HG03439 (cell line): Measurements from ENCODE around the gene LRRC75B.

Experiments
- ATAC-seq: cut with Tn5 transposase; IDR thresholded peaks from one replicate; pipeline ENCODE4 v1.9.1; 2021; ENCODE audit warnings: mild to moderate bottlenecking, moderate library complexity; ENCODE audit not compliant: unreplicated experiment

The LRRC75B gene

GRCh38 chr22:24587948-24588347 is 4.9 kb downstream of the LRRC75B start:
- ATAC-seq = no peak

- no peak for ATAC-seq
These were observed 5.6 kb downstream of the LRRC75B start for GRCh38 chr22:24587251-24587650.

- no peak for ATAC-seq
These were observed 6.8 kb downstream of the LRRC75B start for GRCh38 chr22:24585927-24586546.

DNA sequence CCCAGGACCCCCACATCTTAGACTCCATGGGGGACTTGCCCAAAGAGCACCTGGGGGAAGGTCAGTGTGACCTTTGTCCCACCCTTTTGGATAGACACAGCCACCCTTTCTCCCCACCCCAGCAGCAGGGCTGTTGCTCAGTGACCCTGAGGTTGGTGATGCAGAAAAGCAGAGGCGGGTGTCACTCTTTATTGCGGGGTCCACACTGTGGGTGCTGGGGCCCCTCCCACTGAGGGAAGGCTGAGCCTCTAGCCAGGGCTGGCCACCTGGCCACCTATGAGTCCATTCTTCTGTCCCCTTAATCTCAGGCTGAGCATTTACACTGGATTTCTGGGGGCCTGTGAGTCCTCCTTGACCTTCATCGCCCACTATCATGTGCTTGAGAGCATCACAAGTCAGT is 7.4 kb downstream of the LRRC75B start:
- no peak for ATAC-seq

DNA sequence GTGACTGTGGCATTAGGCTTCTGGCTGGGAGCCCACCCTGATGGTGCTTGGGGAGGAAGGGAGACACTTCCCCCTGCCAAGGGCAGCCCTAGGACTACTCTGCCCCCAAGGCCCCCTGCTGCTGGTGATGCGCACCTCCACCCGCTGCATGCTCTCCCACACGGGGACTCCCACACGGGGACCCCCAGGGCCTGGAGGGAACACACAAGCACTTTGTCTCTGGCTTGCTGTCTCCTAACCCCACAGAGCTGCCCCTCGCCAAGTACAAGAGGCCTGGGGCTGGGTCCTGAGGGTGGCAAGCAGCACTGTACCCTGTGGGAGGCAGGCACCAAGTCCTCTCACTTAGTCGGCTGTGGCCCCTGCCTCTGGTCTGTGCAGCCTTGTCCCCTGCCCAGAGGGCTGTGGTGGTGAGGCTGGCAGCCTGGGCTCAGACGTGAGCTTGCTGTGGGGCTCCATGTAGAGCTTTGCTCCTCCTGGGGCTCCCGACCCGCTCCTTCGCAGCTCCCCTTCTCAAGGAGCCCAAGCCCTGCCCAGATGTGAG is 7.9 kb downstream of the LRRC75B start:
- no peak for ATAC-seq

GRCh38 chr22:24584166-24584790 is 8.6 kb downstream of the LRRC75B start:
- ATAC-seq = no peak

DNA sequence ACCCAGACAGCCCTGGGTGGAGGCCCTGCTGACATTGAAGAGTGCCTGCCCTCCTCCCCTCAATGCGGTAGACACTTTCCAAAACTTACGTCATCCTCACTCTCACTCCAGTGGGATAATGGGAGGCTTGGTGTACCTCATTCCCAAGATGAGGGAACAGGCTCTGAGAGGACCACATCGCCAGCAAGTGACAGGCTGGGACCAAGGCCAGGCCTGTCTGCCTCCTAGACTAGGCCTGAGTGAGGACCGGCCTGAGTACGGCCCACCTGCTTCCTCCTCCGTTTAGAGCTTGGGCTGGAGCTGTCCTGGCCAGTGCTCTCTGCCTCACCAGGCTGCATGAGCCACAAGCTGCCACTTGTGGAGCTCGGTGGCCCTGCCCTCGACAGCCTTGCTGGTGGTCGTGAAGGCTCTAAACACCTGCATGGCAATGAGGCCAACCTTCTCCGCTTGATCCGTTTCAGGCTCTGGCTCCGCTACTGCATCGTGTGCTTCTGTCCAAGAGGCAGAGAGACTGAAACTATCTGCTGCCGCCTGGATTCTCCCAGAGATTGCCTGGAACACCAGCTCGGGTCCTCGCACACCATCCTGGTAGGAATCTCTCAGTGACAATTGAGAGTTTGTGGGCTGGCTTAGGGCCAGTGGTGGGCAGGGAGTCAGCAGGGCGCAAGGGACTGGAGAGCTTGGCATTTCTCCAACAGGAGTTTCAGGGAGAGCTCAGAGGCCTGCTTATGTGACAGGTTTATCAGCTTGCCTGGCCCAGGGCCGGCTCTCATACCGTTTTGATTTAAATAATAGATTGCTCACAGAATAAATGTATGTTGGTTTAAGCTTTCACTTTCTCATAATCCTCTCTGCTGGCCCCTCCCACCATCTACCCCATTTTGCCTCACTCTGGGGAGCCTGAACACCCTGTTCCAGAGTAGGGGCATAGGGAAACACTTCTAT is 9.4 kb downstream of the LRRC75B start:
- no peak for ATAC-seq

DNA sequence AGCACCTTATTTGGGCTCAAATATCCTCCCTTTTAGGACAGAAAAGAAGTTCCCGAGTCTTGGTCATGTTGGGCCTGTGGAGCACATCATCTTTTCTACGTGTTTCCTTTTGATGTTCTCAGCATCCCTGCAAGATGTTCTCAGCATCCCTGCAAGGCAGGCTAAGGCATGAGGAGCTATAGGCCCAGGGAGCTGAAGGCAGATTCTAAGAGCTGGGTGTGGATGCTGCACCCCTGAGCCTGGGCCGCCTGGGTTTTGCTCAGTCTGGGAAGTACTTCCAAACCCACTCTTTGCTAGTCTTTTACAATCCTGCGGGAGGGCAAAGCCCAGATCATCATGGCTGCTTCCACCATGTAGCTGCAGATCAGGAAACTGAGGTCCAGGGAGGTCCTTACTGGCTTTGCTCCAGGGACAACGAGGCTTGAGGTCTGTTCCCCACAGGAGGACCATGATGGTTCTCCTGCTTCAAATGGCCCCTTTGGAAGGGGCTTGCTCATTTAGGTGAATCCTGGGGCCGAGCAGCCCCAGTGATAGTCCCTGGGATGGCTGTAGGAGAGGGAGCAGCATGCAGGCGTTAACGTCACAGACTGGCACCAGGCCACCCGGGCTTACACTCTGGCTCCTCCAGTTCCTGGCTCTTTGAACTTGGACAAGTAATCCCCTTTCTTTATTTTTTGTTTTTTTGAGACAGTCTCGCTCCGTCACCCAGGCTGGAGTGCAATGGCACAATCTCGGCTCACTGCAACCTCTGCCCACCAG is 10.6 kb downstream of the LRRC75B start:
- ATAC-seq = no peak

GRCh38 chr22:24580276-24580675 is 12.6 kb downstream of the LRRC75B start:
- no peak for ATAC-seq

DNA sequence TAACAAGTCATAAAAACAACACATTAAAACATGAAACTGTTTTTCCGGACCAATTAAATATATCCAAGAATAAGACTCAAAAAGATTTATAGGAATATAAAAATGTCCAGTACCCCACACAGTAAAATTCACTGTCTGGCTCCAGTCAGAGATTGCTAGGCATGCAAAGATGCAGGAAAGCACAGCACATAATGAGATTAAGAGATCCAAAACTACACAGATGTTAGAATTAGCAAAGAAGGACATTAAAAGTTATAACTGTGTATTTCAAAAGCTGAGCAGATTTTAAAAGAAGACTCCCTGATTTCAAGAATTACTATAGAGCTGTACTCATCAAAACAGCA is 13.6 kb downstream of the LRRC75B start:
- no peak for ATAC-seq

GRCh38 chr22:24578355-24579257 is 14.3 kb downstream of the LRRC75B start:
- no peak for ATAC-seq

- ATAC-seq = no peak
These were observed 16.1 kb downstream of the LRRC75B start for GRCh38 chr22:24576778-24577177.

DNA sequence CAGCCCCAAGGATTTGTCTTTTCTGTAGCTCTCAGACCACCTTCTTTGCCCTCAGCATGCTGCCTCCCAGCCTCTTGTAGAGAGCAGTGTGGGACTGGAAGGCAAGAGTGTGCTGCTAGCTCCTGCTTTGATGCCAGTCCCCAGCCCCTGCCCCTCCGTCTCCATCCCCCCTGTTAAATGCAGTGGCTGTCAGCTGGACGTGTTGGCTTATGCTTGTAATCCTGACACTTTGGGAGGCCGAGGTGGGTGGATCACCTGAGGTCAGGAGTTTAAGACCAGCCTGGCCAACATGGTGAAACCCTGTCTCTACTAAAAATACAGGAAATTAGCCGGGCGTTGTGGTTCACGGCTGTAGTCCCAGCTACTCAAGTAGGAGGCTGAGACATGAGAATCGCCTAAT is 21.6 kb downstream of the LRRC75B start:
- ATAC-seq = no peak

DNA sequence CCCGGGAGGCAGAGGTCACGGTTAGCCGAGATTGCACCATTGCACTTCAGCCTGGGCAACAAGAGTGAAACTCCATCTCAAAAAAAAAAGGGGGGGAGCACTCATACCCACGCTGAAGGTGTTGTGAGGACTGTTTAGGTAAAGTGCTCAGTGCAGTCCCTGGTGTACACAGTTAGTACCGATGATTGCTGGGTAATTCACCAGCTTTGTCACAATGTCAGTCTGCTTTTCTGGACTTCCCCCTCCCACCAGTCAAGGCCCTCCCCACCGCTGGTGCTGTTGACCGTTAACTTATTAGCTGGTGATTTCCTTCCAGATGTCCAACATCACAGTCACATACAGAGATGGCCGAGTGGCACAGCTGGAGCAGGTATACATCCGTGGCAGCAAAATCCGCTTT is 25.2 kb downstream of the LRRC75B start:
- ATAC-seq = no peak

DNA sequence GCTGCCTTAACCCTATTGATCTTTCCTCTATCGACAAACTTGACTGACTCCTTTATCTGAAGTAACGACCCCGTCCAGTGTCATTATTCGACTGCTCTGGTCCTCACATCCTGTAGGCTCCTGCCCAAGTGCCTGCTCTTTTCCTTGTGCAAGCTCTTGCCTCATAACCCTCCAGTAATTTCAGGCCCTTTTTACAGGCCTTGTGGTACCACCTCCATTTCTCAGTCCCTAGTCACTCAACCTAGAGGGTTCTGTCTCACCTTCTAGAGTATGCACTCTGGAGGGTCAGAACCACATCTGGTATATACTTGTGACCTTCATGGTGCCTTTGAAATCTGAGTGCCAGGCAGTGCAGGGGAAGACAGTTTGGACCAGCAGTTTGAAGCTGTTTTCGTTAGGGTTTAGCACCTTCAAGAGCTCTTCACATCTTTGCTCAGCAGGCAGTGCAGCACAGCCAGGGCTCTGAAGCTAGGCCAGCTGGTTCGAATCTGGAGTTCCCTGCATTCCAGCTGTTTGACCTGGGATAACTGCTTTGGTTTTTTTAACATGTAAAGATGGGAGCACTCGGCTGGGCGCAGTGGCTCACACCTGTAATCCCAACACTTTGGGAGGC is 25.9 kb downstream of the LRRC75B start:
- no peak for ATAC-seq

GRCh38 chr22:24565077-24565476 is 27.8 kb downstream of the LRRC75B start:
- ATAC-seq = no peak

DNA sequence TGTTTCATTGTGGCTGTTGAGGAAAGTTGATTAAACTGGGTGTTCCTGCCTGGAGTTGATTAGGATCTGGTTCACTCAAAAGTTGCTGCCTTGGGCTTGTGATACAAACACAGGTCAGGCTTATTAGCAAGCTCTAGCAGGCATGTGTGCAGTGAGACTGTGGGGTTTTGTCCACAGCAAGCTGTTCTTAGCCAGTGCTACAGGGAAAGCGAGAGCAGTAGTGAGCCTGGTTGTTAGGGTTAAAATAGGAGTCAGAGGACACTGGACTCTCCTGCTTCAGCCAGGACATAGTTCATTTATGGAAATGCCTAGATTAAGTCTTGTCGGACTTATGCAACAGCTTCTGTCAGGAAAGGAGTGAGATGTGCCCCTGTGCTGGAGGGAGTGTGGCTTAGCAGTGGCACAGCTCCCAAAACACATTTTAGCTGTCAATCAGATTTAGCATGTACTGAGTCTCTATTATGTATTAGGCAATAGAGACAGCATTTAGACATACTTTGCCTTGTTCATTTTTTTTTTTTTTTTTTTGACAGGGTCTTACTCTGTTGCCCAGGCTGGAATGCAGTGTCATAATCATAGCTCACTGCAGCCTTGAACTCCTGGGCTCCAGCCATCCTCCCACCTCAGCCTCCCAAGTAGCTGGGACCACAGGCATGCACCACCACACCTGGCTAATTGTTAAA is 28.4 kb downstream of the LRRC75B start:
- no peak for ATAC-seq

DNA sequence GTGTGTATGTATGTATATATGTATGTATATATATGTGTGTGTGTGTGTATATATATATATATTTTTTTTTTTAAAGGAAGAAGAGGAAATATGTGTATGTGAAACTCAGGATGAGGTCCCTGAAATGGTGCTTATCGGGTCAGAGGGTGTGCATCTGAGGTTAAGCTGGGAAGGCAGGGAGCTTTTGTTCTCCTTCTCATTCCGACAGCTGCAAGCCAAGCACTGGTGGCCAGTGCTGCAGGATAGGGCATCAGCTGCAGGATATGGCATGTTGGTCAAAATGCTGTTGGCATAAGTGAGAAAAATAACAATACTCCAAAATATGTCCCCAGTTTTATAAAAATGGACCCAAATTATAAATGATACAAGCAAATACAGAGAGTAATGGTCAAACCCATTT is 29.6 kb downstream of the LRRC75B start:
- no peak for ATAC-seq

DNA sequence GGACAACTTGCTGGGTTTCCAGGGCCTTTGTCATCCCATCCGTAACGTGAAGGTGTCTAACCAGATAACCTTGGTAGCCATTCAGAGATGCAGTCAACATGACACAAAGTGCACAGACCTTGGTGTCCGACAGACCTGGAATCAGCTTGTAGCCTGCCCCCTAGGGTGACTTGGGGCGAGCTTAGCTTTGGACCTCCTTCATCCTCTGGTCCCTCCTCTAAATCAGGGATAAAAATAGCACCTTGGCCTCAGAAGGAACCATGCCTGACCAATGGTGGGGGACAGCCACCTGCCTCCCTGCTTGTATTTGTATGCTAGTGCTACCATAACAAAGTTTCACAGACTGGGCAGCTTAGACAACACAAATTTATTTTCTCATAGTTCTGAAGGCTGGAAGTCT is 33.4 kb downstream of the LRRC75B start:
- no peak for ATAC-seq
